HTERT RPE-1 (cell line): ENCODE measurements around the gene NCBP3.

Experiments
- in situ Hi-C: fragments of 300-500 bp; cut with MboI; formaldehyde crosslinking; loops from 4 replicates; pipeline ENCODE4 v1.14.3; 2020; ENCODE audit warnings: low sequenced_read_pairs

NCBP3 gene

GRCh38 chr17:3812771-3813170 is 33.3 kb downstream of the NCBP3 start:
- in situ Hi-C loops = no loop called here

GRCh38 chr17:3812284-3812683 is 33.8 kb downstream of the NCBP3 start:
- in situ Hi-C loops = no loop called here

GRCh38 chr17:3810019-3810418 is 36.0 kb downstream of the NCBP3 start:
- in situ Hi-C loops = no loop called here

GRCh38 chr17:3809135-3809534 is 36.9 kb downstream of the NCBP3 start:
- in situ Hi-C loops = no loop called here

GRCh38 chr17:3808701-3809100 is 37.3 kb downstream of the NCBP3 start:
- in situ Hi-C loops = no loop called here

GRCh38 chr17:3805581-3805980 is 40.5 kb downstream of the NCBP3 start:
- in situ Hi-C loops = no loop called here

- in situ Hi-C loops = no loop called here
Measured at GRCh38 chr17:3804503-3804931, 41.5 kb downstream of the NCBP3 start.

GRCh38 chr17:3803308-3803640 is 42.8 kb downstream of the NCBP3 start:
- in situ Hi-C loops = no loop called here

- in situ Hi-C loops = no loop called here
Measured at GRCh38 chr17:3802461-3803307, 43.4 kb downstream of the NCBP3 start.

- in situ Hi-C loops = no loop called here
Measured at GRCh38 chr17:3801792-3802191, 44.3 kb downstream of the NCBP3 start.

- in situ Hi-C loops = no loop called here
Measured at GRCh38 chr17:3801347-3801746, 44.7 kb downstream of the NCBP3 start.

- in situ Hi-C loops = no loop called here
Measured at GRCh38 chr17:3800362-3801271, 45.4 kb downstream of the NCBP3 start, which contains the start of gene ITGAE. Gene ITGAE (minus strand): TSS chr17:3801188. CDS start chr17:3801144, 44 bp downstream.

- in situ Hi-C loops = no loop called here
Measured at GRCh38 chr17:3799181-3799945, 46.7 kb downstream of the NCBP3 start.

GRCh38 chr17:3798273-3799180 is 47.5 kb downstream of the NCBP3 start:
- in situ Hi-C loops = no loop called here

GRCh38 chr17:3796822-3797170 is 49.2 kb downstream of the NCBP3 start:
- in situ Hi-C loops = no loop called here

GRCh38 chr17:3796110-3796821 is 49.8 kb downstream of the NCBP3 start:
- in situ Hi-C loops = no loop called here

GRCh38 chr17:3795390-3796102 is 50.5 kb downstream of the NCBP3 start:
- in situ Hi-C loops = no loop called here

GRCh38 chr17:3794557-3795389 is 51.3 kb downstream of the NCBP3 start:
- in situ Hi-C loops = no loop called here
